Brain microvascular endothelial cell (primary cell): Measurements from ENCODE around the gene SBSN.

Experiments
- DNase-seq: peaks from one replicate; pipeline ENCODE4 v3.0.0-alpha.2; 2020
- H3K27ac ChIP-seq: fragments of 250-450 bp; sonication (Bioruptor Pico); 2 replicates; pipeline ENCODE4 v1.5.1; 2020; ENCODE audit warnings: mild to moderate bottlenecking, moderate library complexity
- H3K27me3 ChIP-seq: fragments of 250-450 bp; sonication (Bioruptor Pico); replicated peaks from 2 replicates; pipeline ENCODE4 v1.5.1; 2020; ENCODE audit warnings: mild to moderate bottlenecking
- H3K36me3 ChIP-seq: fragments of 250-450 bp; sonication (Bioruptor Pico); replicated peaks from 2 replicates; pipeline ENCODE4 v1.5.1; 2020; ENCODE audit warnings: mild to moderate bottlenecking
- H3K4me3 ChIP-seq: 2 replicates; pipeline ENCODE4 v1.5.1; 2011; ENCODE audit warnings: low read depth, mild to moderate bottlenecking, control low read depth, low read length, moderate library complexity
- CTCF ChIP-seq: IDR thresholded peaks from 2 replicates; pipeline ENCODE4 v1.5.1; 2011; ENCODE audit warnings: low read depth, mild to moderate bottlenecking, moderate library complexity, low read length, control low read depth, inconsistent platforms; ENCODE audit errors: missing control alignments
- in situ Hi-C: cut with HindIII; loops from 2 replicates; pipeline ENCODE4 v1.10.0; 2017; ENCODE audit warnings: low sequenced_read_pairs, low pct_ligation_motif_present

SBSN gene

GRCh38 chr19:35563207-35563829 lies 35.2 kb upstream of the SBSN start, which contains the start of gene ATP4A:
TSS of gene ATP4A (minus strand) at chr19:35563658. CDS start at chr19:35563629, 29 bp downstream.
- Histone ChIP-seq H3K4me3 (no peak within 1 kb of the TSS), H3K27ac (no peak within 1 kb of the TSS), H3K27me3 (peaks cover 2% of the 10 kb centered on the region), H3K36me3 (no peaks in the 10 kb centered on the region)
- in situ Hi-C loops = no loop called here
- no peak for TF ChIP-seq CTCF
- no peak for DNase-seq

GRCh38 chr19:35562776-35563175 lies 34.7 kb upstream of the SBSN start:
- no peak for DNase-seq
- H3K27me3 ChIP-seq = peaks cover 2% of the 10 kb centered on the region
- H3K27ac ChIP-seq = no peak overlapping the region
- H3K4me3 ChIP-seq = no peak overlapping the region
- no peaks in the 10 kb centered on the region for H3K36me3 ChIP-seq
- no peak for TF ChIP-seq CTCF
- in situ Hi-C loops = no loop called here

- no peak for DNase-seq
- no peak overlapping the region for H3K4me3 ChIP-seq
- no peak for TF ChIP-seq CTCF
- no peaks in the 10 kb centered on the region for H3K36me3 ChIP-seq
- no peak overlapping the region for H3K27ac ChIP-seq
- H3K27me3 ChIP-seq = peaks cover 2% of the 10 kb centered on the region
- in situ Hi-C loops = no loop called here
These were observed 34.2 kb upstream of the SBSN start for GRCh38 chr19:35562336-35562735.

- Histone ChIP-seq H3K27me3 (peaks cover 2% of the 10 kb centered on the region), H3K36me3 (no peaks in the 10 kb centered on the region), H3K4me3 (no peak overlapping the region), H3K27ac (no peak overlapping the region)
- no peak for DNase-seq
- in situ Hi-C loops = no loop called here
- no peak for TF ChIP-seq CTCF
These were observed 33.3 kb upstream of the SBSN start for GRCh38 chr19:35561436-35561835.

- Histone ChIP-seq H3K4me3 (no peak overlapping the region), H3K36me3 (no peaks in the 10 kb centered on the region), H3K27me3 (peaks cover 2% of the 10 kb centered on the region), H3K27ac (no peak overlapping the region)
- in situ Hi-C loops = no loop called here
- TF ChIP-seq CTCF = no peak
- DNase-seq = no peak
These were observed 32.6 kb upstream of the SBSN start for GRCh38 chr19:35560677-35561076.

DNA sequence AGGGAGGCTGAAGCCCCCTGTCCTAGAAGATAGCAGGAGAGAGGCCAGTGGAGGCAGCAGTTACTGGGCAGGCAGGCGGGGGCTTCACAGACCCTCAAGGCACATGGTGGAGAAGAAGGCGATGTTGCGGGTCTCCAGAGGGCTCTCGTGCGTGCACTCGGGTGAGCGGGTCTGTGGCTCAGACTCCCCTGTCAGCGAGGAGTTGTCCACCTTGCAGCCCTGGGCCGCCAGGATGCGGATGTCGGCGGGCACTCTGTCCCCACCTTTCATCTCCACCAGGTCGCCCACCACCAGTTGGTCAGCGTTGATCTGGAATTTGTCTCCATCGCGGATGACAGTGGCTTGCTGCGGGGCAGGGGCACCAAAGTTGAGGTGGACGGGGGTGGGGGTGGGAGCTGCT lies 32.2 kb upstream of the SBSN start:
- no peak overlapping the region for H3K27ac ChIP-seq
- TF ChIP-seq CTCF = no peak
- no peak for DNase-seq
- no peaks in the 10 kb centered on the region for H3K36me3 ChIP-seq
- in situ Hi-C loops = no loop called here
- H3K27me3 ChIP-seq = peaks cover 2% of the 10 kb centered on the region
- no peak overlapping the region for H3K4me3 ChIP-seq
